ENCODE results near the gene RPL39L.
A peak's percentile ranks its signal among the peaks of the same experiment; 100 is the strongest.

The RPL39L gene

DNA sequence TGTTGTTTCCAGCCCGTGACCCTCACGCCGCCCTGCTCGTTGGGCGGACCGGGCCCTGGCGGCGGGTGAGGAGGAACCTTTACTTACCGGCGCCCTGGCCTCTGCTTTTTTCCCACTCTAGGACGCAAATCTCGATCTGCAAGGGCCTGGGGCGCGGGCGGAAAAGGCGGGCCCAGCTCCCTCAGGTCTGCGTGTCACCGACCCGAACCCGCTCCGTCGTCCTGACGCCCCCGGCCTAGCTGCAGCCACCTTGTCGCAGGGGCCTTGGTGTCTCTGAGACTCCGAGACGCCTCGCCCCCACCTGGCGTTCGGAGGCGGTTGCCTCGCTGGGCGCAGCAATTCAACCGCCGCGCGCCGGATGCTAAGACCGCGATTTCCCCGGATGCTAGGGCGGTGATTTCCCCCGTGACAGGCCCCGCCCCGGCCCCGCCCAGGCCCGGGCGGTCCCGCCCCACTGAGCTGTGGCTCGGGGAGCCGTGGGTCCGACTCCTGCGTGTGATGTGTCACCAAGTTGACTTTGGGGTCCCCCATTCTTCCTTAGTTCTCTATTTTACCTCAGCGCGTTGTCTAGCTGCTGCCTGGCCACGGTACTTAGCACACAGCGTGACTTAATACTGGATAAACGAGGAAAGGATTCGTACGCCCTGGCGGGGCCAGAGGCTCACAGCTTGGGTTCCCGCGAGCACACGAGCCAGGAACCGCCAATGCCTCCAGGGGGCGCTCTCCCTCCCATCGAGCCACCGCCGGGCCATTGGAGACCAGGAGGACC, at the start of gene RPL39L:
TSS of gene RPL39L (minus strand) at position 371 of the 769 bp plus-strand sequence. CDS start 18,196 bp downstream, outside the sequence.
- ChIA-PET CTCF (interaction anchor here (0.5 to 10.0 kb wide), 40 partner anchors 8 to 312 kb away, joined by 3 to 78 read pairs (median 6); no protein-coding TSS in a partner anchor), POLR2A (interaction anchor here (0.8 to 1.3 kb wide), 4 partner anchors 123 to 356 kb away, joined by 3 to 4 read pairs (median 3); partner anchors contain the start of gene EIF4A2)
- TF ChIP-seq, protein P1, sequence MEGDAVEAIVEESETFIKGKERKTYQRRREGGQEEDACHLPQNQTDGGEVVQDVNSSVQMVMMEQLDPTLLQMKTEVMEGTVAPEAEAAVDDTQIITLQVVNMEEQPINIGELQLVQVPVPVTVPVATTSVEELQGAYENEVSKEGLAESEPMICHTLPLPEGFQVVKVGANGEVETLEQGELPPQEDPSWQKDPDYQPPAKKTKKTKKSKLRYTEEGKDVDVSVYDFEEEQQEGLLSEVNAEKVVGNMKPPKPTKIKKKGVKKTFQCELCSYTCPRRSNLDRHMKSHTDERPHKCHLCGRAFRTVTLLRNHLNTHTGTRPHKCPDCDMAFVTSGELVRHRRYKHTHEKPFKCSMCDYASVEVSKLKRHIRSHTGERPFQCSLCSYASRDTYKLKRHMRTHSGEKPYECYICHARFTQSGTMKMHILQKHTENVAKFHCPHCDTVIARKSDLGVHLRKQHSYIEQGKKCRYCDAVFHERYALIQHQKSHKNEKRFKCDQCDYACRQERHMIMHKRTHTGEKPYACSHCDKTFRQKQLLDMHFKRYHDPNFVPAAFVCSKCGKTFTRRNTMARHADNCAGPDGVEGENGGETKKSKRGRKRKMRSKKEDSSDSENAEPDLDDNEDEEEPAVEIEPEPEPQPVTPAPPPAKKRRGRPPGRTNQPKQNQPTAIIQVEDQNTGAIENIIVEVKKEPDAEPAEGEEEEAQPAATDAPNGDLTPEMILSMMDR (IDR thresholded peaks at IDR 0.05; ENCODE audit: control extremely low read depth, extremely low read depth, low read depth, missing control alignments): peak; percentile 79
- peak; percentile 95 for DNase-seq (ENCODE audit: extremely low spot score)

DNA sequence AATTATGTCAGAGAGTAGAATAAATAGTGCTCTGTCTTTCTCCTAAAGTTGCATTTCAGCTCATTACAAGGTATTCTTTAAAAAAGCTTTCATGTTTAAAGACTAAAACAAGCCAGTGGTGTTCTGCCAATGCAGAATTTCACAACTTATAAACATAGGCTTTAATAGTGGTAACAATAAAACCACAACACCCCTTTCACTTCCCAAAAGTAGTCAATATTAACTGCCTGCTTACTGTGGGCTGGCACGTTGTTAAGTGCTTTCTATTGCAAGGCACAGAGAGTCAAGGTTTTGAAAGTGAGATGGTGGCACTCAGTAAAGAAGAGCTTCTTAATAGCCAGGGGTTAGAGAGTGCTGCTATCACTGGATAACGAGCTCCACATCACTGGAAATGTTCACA, 49.6 kb upstream of the RPL39L start:
- TF ChIP-seq, protein P1 (IDR thresholded peaks at IDR 0.05; ENCODE audit: control extremely low read depth, extremely low read depth, low read depth, missing control alignments): no peak
- POLR2A ChIA-PET: no interaction called here
- no peak for DNase-seq (ENCODE audit: extremely low spot score)
- CTCF ChIA-PET: no interaction called here

DNA sequence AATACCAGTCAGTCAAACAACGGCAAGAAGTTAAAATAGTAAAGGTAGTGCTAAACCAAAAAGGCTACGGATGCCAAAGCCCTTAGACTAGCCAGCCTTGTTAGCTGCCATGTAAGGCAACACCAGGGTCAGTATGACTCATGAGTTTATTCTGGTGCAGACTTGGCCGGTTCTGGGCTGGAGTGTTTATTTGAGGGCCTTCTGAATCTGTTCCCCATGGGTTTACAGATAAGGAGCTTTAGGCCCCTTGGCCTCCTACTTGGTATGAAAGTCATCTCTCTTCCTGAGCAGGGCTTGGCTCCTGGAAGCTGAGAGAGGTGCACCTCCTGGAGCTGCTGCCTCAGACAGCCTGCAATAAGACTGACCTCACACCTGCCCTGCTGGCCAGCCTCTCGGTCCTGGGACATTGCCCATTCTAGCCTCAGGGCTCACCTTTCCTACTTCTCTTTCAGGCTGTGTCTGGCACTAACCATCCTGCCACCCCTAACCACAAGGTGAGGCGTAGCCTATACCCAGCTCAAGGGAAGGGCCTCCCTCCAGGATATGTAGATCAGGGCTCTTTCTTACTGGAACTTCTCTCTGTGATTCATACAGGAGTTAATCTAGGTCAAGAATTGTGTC, 47.6 kb upstream of the RPL39L start:
- ChIA-PET CTCF (interaction anchor here (1.0 to 1.6 kb wide), 3 partner anchors 31 to 74 kb away, joined by 3 read pairs; no protein-coding TSS in a partner anchor), POLR2A (no interaction called here)
- DNase-seq (ENCODE audit: extremely low spot score): no peak
- TF ChIP-seq, protein P1 (IDR thresholded peaks at IDR 0.05; ENCODE audit: control extremely low read depth, extremely low read depth, low read depth, missing control alignments): no peak

DNA sequence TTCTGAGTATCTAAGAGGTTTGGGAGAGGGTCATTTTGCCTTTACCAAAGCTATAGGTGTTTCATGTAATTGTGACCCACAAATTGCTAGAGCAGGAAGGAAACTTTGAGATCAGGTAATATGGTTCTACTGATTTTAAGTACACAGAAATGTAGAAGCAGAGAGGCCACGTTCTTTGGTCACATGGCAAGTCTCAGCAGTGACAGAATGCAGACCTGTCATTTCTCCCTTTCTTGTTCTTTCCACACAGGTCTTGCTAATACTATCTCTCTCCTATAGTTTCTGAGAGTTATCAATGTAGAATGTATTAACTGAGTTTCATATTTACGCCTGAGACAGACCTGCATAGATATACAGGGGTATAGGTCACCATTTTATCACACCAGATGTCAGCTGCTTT, 47.1 kb upstream of the RPL39L start:
- ChIA-PET POLR2A (no interaction called here), CTCF (interaction anchor here (1.0 to 1.6 kb wide), 3 partner anchors 32 to 73 kb away, joined by 3 read pairs; no protein-coding TSS in a partner anchor)
- TF ChIP-seq, protein P1 (IDR thresholded peaks at IDR 0.05; ENCODE audit: control extremely low read depth, extremely low read depth, low read depth, missing control alignments): no peak
- DNase-seq (ENCODE audit: extremely low spot score): no peak

DNA sequence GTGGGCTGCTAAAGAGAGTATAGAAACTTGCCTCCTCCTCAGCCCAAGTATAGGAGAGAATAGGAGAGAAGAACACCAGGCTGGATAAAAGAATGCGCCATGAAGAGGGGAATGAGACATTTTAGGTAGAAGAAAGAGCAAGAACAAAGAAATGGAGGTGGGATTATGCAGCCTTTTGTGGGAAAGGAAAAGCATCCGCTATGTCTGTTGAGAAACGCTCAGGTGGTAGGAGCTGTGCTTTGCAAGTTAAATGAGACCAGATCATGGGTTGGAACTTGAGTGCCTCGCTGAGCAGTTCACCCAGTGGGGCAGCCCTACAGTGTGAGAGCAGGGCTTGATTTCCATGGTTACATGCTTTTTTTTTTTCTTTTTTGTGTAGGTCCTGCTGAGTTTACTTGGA, 46.5 kb upstream of the RPL39L start:
- ChIA-PET POLR2A (no interaction called here), CTCF (interaction anchor here (1.5 to 1.6 kb wide), 2 partner anchors 35 to 73 kb away, joined by 3 read pairs; no protein-coding TSS in a partner anchor)
- DNase-seq (ENCODE audit: extremely low spot score): no peak
- TF ChIP-seq, protein P1 (IDR thresholded peaks at IDR 0.05; ENCODE audit: control extremely low read depth, extremely low read depth, low read depth, missing control alignments): no peak

DNA sequence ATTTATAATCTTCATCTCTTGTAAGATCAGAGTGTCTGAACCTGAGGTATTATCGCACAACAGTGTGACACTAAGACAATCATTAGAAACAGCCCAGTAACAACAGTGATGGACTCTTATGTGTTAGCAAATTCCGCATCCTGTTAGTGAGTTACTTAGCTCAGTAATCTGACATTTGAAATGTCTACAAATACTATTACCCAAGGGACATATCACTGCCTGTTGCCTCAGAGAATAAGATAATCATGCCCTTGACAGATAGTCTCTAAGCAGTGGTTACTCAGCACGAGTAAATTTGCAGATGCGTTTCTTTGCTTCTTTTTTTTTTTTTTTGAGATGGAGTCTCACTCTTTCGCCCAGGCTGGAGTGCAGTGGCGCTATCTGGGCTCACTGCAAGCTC, 44.6 kb upstream of the RPL39L start:
- ChIA-PET CTCF (interaction anchor here (1.0 to 1.3 kb wide), 2 partner anchors 44 to 71 kb away, joined by 3 to 4 read pairs; partner anchors contain the start of gene RPL39L), POLR2A (no interaction called here)
- TF ChIP-seq, protein P1 (IDR thresholded peaks at IDR 0.05; ENCODE audit: control extremely low read depth, extremely low read depth, low read depth, missing control alignments): no peak
- no peak for DNase-seq (ENCODE audit: extremely low spot score)
